Fibroblast of skin of left quadriceps (primary cell): ENCODE results near the gene CHL1.
"Not testable (repeated sequence)": the region's sequence is repeated elsewhere in the genome, so short reads cannot be mapped to it uniquely, and the experiment has no call there.

ENCODE experiments used
- DNase-seq, 2 experiments: peaks; one replicate each; pipeline ENCODE4 v3.0.0-alpha.2; 2013; ENCODE audit warnings: low read depth in 2 of 2

The CHL1 gene

GRCh38 chr3:331881-332280 lies 135.3 kb downstream of the CHL1 start:
- no peak for DNase-seq

- DNase-seq: no peak
Measured at GRCh38 chr3:332701-333100, 136.1 kb downstream of the CHL1 start.

- DNase-seq: no peak
Measured at GRCh38 chr3:335240-335639, 138.7 kb downstream of the CHL1 start.

GRCh38 chr3:339351-339750 lies 142.8 kb downstream of the CHL1 start:
- DNase-seq: no peak

GRCh38 chr3:341998-342397 lies 145.4 kb downstream of the CHL1 start:
- DNase-seq: no peak

- DNase-seq: no peak
Measured at GRCh38 chr3:346186-346585, 149.6 kb downstream of the CHL1 start.

GRCh38 chr3:347581-347980 lies 151.0 kb downstream of the CHL1 start:
- no peak for DNase-seq

GRCh38 chr3:350871-351371 lies 154.4 kb downstream of the CHL1 start:
- DNase-seq: no peak

- no peak for DNase-seq
Measured at GRCh38 chr3:352599-352998, 156.0 kb downstream of the CHL1 start.

GRCh38 chr3:353191-353739 lies 156.7 kb downstream of the CHL1 start:
- DNase-seq: no peak

GRCh38 chr3:354432-354831 lies 157.9 kb downstream of the CHL1 start:
- peak in 1 of 2 experiments; percentile 4 for DNase-seq

- DNase-seq: no peak
Measured at GRCh38 chr3:355622-356021, 159.1 kb downstream of the CHL1 start.

- DNase-seq: no peak
Measured at GRCh38 chr3:356952-357351, 160.4 kb downstream of the CHL1 start.

- no peak for DNase-seq
Measured at GRCh38 chr3:359672-360071, 163.1 kb downstream of the CHL1 start.

GRCh38 chr3:362681-363338 lies 166.2 kb downstream of the CHL1 start:
- DNase-seq: no peak

GRCh38 chr3:364287-364686 lies 167.7 kb downstream of the CHL1 start:
- DNase-seq: no peak

- no peak for DNase-seq
Measured at GRCh38 chr3:365268-365667, 168.7 kb downstream of the CHL1 start.

GRCh38 chr3:366253-366652 lies 169.7 kb downstream of the CHL1 start:
- DNase-seq: not testable (repeated sequence)

GRCh38 chr3:373193-373779 lies 176.7 kb downstream of the CHL1 start:
- no peak for DNase-seq

GRCh38 chr3:374459-374858 lies 177.9 kb downstream of the CHL1 start:
- no peak for DNase-seq

GRCh38 chr3:377158-377561 lies 180.6 kb downstream of the CHL1 start:
- DNase-seq: no peak

- no peak for DNase-seq
Measured at GRCh38 chr3:380801-381200, 184.2 kb downstream of the CHL1 start.

GRCh38 chr3:385151-385550 lies 188.6 kb downstream of the CHL1 start:
- peak; percentile 14 to 23 for DNase-seq
